H7 (cell line): Measurements from ENCODE around the gene KIRREL3. TPM values are rescaled to one million over a fixed set of nuclear protein-coding genes. Genes with fewer than 3 reads are reported as not detected.
"Not testable (repeated sequence)": the region's sequence is repeated elsewhere in the genome, so short reads cannot be mapped to it uniquely, and the experiment has no call there.

Experiments
- DNase-seq: peaks from one replicate; pipeline ENCODE4 v3.0.0; 2012
- H3K27me3 ChIP-seq: 2 replicates; pipeline ENCODE4 v1.6.0; 2011; ENCODE audit warnings: mild to moderate bottlenecking, low read length; ENCODE audit not compliant: control insufficient read depth, insufficient read depth
- H3K36me3 ChIP-seq: replicated peaks from 2 replicates; pipeline ENCODE4 v1.5.1; 2011; ENCODE audit warnings: low read length; ENCODE audit not compliant: control insufficient read depth, insufficient read depth
- H3K4me3 ChIP-seq: 2 replicates; pipeline ENCODE4 v1.5.1; 2011; ENCODE audit warnings: low read depth, mild to moderate bottlenecking, control low read depth, low read length, moderate library complexity; ENCODE audit not compliant: insufficient read depth
- total RNA-seq: library from RNA; depleted of rRNA; stranded (reverse); fragments of >200 nt; shearing (Covaris generic); gene quantifications from 2 replicates; pipeline ENCODE4 v1.2.3, GENCODE V29; 2014

KIRREL3 gene
- total RNA-seq, 1 experiment from 2014 or later: 0.10 TPM

DNA sequence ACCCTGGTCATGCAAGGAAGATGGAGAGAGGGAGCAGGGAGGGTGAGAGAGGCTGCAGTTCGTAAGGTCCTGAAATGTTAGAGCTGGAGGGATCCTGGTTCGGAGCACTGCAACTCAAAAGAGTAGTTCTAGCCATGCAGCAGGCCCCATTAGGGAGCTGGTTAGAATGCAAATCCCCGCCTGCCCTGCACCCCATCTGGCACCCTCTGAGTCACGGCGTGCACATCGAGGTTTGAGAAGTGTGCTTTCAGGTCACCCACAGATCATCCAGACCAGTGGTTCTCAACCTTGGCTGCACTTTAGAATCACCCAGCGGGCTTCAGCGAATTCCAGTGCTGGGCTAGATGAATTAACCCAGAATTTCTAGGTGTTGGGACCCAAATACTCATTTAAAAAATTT is 596.9 kb downstream of the KIRREL3 start:
- H3K4me3 ChIP-seq: no peak overlapping the region
- no peaks in the 10 kb centered on the region for H3K27me3 ChIP-seq
- H3K36me3 ChIP-seq: no peaks in the 10 kb centered on the region; the same call in 1 of the 2 replicates
- peak; percentile 42 for DNase-seq

DNA sequence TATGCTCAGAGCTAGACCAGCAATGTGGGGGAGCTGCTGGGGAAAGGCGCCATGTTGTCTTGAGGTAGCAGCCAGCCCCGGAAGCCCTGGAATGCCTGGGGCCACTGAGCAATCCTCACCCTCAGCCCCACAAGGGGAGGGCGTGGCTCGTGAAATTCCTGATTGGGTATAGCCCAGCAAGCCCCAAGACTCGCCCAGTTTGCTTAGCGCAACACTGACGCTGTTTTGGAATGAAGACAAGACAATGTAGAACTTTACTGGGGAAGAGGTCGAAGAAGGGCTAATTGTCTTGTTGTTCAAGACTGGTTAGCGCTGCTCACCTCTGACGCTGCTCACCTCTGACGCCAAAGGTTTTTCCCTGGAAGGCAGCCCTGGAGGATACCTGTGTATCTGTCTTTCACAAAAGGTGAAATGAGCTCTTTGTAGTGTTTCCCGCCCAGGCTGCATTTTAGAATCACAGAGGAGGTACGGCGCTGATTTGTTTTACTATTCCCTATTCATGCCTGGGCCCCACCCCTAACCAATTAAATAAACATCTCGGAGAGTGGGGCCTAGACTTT is 597.5 kb downstream of the KIRREL3 start:
- no peaks in the 10 kb centered on the region for H3K27me3 ChIP-seq
- no peak overlapping the region for H3K4me3 ChIP-seq
- no peaks in the 10 kb centered on the region; the same call in 1 of the 2 replicates for H3K36me3 ChIP-seq
- peak; percentile 60 for DNase-seq

DNA sequence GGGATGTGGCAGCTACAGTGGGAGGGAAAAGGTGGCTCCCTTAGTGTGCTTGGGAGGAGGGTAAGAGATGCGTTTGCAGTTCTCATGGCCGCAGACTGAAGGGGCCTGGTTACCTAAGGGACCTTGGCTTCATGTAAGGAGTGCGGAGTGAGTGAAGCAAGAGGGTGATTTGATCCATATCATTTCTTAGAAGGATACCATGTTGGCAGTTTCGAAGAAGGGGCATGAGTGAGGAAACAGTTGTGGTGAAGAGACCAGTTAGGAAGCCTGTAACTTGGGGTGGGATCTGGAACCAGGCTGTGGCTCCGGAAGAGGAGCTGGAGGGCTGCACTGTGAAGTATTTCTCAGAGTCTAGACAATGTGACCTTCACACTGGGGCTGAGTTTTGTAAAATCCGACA is 600.1 kb downstream of the KIRREL3 start:
- H3K27me3 ChIP-seq: no peaks in the 10 kb centered on the region
- no peak overlapping the region for H3K4me3 ChIP-seq
- H3K36me3 ChIP-seq: no peaks in the 10 kb centered on the region
- peak; percentile 11 for DNase-seq

DNA sequence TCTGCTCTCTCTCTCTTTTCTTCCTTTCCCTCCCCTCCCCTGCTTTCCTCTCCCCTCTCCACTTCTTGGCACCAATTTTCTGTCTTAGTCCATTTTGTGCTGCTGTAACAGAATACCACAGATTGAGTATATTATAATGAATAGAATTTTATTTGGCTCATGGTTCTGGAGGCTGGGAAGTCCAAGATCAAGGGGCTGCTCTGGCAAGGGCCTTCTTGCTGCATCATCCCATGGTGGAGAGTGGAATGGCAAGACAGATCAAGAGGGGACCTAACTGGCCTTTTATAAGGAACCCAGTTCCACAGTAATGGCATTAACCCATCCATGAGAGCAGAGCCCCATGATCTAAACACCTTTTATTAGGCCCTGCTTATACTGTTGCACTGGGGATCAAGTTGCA is 600.6 kb downstream of the KIRREL3 start:
- H3K27me3 ChIP-seq: no peaks in the 10 kb centered on the region
- no peak for DNase-seq

DNA sequence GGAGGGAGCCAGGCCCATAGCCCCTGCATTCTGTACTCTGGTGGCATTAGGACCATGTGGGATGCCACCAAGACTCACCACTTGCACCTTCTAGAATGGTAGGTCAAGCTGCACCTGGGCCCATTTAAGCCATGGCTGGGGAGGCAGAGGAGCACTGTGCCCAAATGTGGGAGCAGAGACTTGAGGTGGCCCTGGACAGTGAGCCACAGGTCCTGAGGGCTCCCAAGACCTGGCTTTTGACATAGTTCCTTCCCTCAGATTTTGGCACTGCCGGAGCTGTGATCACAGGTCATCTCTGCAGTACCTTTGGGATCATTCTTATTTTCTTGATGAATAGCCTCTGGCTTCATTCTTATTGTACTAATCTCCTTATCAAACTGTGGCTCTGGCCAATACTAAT is 601.8 kb downstream of the KIRREL3 start:
- no peaks in the 10 kb centered on the region for H3K36me3 ChIP-seq
- no peaks in the 10 kb centered on the region for H3K27me3 ChIP-seq
- no peak overlapping the region for H3K4me3 ChIP-seq
- no peak for DNase-seq

More for the DNA sequence above, 600.6 kb downstream of the KIRREL3 start:
- H3K4me3 ChIP-seq: no peak overlapping the region
- H3K36me3 ChIP-seq: no peaks in the 10 kb centered on the region

DNA sequence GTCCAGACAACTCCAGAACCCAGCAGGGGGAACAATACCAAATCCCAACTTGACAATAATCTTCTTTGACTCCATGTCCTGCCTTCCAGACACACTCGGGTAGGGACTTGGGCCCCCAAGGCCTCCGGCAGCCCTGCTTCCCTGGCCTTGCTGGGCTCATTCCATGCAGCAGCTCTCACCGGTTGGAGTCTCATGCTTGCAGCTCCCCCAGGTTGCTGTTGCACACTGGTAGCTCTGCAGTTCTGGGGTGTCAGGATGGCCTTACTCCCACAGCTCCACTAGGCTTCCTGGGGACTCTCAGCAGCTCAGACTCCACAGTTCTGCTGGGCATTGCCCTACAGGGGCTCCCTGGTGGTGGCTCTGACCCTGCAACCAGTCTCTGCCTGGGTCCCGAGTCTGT is 602.3 kb downstream of the KIRREL3 start:
- Histone ChIP-seq H3K27me3 (no peaks in the 10 kb centered on the region), H3K4me3 (no peak overlapping the region), H3K36me3 (no peaks in the 10 kb centered on the region)
- peak; percentile 6 for DNase-seq

DNA sequence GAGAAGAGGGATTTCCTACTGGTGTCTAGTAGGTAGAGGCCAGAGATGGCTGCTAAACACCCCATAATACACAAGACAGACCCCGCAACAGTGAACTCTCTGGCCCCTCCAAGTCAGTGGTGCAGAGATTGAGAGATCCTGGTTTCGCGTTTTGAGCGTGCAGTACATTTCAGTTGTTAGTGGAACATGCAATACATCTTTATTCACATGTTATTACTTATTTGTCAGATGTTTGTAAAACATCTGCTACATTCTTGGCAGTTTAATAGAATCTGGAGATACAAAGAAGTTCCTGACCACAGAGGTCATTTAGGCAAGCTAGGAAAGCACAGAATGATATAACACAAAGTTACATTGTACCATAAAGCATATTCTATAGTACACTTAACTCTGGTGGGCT is 603.6 kb downstream of the KIRREL3 start:
- no peaks in the 10 kb centered on the region for H3K36me3 ChIP-seq
- no peak for DNase-seq
- no peaks in the 10 kb centered on the region for H3K27me3 ChIP-seq
- H3K4me3 ChIP-seq: no peak overlapping the region

DNA sequence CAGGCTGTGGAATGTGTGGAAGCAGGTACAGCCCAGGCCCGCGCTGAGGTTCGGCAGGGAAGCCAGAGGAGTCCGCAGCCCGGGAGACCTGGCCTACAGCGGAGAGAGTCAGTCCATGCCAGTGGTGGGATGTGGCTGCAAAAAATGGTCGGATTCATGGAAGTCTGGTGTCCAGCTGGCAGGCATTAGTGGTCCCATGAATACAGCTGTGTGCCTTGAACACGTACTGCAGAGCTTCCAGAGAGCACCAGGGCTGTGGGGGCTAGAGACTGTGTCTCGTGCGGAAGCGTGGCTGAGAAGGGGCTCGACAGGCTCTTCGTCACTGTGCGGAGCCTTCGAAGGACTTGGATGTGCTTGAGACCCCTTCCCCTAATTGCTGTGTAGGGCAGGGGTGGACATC is 604.3 kb downstream of the KIRREL3 start:
- not testable (repeated sequence) for DNase-seq, H3K4me3 ChIP-seq, H3K27me3 ChIP-seq, H3K36me3 ChIP-seq

DNA sequence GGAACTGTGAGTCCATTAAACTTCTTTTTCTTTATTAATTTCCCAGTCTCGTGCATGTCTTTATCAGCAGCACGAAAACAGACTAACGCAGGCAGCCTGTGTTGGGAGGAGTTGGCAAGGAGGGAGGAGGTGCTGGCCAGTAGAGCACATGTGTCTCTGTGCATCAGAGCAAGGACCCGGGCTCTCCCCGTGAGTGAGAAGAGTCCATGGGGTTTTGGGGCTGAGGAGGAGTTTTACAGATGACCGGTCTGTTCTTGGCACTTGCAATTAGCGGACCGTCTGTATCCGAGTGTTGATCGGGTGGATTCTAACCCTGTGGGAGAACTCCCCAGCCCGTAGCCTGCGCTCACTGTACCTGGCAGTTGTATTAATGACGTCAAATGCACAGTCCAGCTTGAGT is 604.8 kb downstream of the KIRREL3 start:
- not testable (repeated sequence) for H3K27me3 ChIP-seq, H3K36me3 ChIP-seq, DNase-seq, H3K4me3 ChIP-seq

DNA sequence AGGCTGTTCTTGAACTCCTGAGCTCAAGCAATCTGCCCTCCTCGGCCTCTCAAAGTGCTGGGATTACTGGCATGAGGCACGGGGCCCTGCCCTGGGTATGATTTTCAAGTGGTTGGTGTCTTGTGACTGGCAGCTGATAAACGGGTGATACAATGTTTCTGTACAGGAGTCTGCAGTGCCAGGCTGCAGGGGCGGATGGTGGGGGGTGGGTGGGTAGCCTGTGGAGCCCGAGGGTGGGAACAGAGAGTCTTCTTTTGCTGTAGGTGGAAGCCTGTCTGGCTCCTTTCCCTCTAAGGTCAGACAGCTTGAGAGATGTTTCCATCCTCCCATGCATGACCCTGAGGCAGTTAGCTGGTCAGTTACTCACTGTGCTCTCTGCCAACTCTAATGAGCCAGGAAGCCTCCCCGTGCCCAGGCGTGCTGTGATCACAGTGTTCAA is 605.9 kb downstream of the KIRREL3 start:
- DNase-seq, H3K27me3 ChIP-seq, H3K4me3 ChIP-seq, H3K36me3 ChIP-seq: not testable (repeated sequence)

DNA sequence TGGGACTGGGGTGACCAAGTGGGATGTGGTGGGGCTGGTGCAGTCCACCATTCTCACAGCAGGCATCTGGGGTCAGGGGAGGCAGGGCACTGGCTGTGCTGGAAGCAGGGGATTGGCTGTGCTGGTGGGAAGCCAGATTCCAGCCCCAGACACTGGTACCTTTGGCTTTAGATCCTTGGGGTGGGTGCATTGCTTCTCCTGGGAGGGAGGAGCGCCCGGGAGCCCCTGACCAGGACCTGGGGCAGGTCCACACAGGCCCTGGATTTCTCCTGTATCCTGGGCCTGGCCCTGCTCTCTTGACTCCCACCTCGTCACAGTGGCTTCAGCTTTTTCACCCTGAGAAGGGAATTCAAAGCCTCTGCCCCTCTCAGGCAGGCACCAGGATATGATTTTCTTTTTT is 606.5 kb downstream of the KIRREL3 start:
- H3K4me3 ChIP-seq: no peak overlapping the region
- no peaks in the 10 kb centered on the region for H3K27me3 ChIP-seq
- no peaks in the 10 kb centered on the region for H3K36me3 ChIP-seq
- peak; percentile 39 for DNase-seq

DNA sequence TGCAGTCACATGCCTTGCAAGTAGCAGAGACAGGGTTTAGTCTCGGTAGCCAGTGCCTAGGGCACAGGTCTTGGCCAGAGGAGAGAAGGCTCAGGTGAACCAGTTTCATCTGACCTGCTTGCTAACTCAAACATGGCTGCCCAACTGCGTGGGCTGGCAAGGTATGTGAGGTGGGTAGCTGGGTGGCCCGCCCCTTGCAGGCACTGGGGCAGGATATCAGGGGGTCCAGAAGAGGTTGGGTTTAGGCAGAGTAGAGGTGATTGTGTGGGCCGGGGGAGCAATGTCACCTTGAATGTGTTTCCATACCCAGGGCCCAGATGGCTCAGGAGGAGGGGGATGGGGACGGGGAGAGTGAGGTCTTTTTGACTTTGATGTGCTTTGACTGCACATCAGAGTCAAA is 607.4 kb downstream of the KIRREL3 start:
- Histone ChIP-seq H3K27me3 (no peaks in the 10 kb centered on the region), H3K36me3 (no peaks in the 10 kb centered on the region), H3K4me3 (no peak overlapping the region)
- no peak for DNase-seq

DNA sequence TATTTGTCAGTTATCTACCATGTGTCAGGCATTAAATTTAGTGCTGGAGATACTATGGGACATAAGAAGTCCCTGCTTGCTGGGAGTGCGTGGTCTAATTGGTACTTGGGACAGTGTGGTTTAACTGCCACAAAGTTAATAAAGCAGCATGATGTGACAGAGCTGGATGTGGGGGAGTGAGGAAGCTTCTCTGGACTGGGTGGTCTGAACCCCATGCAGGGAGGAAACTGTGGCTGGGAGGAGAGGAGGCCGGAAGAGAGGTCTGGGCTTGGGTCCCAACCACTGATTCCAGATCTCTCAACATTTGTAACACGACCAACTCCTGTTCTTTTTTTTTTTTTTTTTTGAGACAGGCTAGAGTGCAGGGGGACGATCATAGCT is 607.9 kb downstream of the KIRREL3 start:
- DNase-seq: no peak
- H3K36me3 ChIP-seq: no peaks in the 10 kb centered on the region
- H3K27me3 ChIP-seq: no peaks in the 10 kb centered on the region
- no peak overlapping the region for H3K4me3 ChIP-seq

DNA sequence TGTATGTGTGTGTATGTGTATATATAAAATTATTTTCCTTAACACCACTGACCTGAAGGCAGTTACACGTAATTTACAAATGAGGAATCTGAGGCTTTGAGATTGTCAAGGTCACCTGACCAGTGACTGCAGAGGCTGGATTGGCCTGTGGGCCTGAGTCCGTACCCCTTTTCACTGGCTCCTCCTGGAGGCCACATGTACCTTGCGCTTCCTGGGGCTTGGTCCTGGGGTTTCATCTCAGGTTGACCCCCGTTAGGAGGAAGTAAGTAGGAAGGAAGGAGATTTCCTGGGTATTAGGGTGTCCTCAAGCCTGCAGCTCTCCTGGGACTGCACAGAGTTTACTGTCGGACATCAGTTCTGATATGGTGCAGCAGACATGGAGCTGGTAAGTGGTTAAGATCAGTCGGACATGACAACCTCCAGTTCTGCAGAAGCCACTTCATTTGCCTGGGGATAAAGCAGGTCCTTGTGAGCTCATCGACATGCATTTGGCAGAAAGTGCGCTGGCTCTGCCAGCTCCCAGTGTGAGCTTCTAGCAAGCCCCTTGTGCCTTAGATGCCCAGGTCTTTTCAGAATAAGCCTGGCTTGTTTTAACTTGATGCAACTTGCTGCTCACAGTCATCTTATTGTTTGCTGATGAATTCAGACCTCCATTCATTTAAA is 608.5 kb downstream of the KIRREL3 start:
- Histone ChIP-seq H3K36me3 (no peaks in the 10 kb centered on the region), H3K27me3 (no peaks in the 10 kb centered on the region), H3K4me3 (no peak overlapping the region)
- peak; percentile 83 for DNase-seq

DNA sequence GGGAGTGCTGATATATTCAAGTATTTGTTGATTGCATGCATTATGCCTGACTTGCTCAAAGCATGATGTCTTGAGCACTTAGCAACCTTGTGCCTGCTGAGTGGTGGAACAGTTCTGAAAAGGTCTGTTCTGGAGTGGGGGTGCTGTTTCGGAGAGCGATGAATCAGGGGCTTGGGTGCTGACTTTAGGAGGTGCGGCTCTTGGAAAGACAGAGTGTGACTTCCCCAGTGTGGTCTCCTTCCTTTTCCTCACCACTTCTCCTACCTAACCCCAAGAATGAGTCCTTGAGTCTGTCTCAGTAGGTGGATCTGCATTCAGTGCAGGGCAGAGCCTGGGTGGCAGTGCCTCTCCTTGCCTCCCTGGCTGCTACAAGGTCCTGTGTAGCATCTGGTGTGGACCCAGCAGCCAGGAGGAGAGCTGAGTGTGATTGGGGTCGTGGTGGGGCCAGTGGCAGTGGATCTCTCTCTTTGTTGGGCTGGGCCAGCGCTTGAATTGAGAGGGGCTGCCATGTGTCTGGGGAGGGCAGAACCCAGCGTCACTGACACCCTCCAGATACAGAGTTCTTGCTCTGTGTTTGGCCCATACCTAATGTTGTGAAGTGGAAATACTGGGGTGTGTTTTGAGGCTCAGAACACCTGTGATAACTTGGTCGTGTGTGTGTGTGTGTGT is 609.1 kb downstream of the KIRREL3 start:
- DNase-seq: no peak
- no peaks in the 10 kb centered on the region for H3K36me3 ChIP-seq
- no peak overlapping the region for H3K4me3 ChIP-seq
- H3K27me3 ChIP-seq: no peaks in the 10 kb centered on the region
